Measurements from ENCODE around the gene GPAT3. TPM values are rescaled to one million over a fixed set of nuclear protein-coding genes. Genes with fewer than 3 reads are reported as not detected.
"Not testable (repeated sequence)": the region's sequence is repeated elsewhere in the genome, so short reads cannot be mapped to it uniquely, and the experiment has no call there.

GPAT3 gene
- total RNA-seq, 1 experiment from 2014 or later: 29.1 TPM

- H3K4me1 ChIP-seq (replicated peaks; ENCODE audit: insufficient read depth): no peaks in the 10 kb centered on the region
- no peaks in the 10 kb centered on the region for H3K27me3 ChIP-seq (ENCODE audit: insufficient read depth, low read depth)
- no peaks in the 10 kb centered on the region for H3K9me2 ChIP-seq (ENCODE audit: insufficient read depth)
- H3K36me3 ChIP-seq (ENCODE audit: low read depth): no peaks in the 10 kb centered on the region
- intact Hi-C loops (cut with micrococcal nuclease; ENCODE audit: unreplicated experiment): loop anchor here (10.0 kb wide), 1 partner anchor 1007 kb away; no protein-coding TSS in a partner anchor
- no peak overlapping the region for H3K4me3 ChIP-seq
- CTCF ChIA-PET: no interaction called here
- no peaks in the 10 kb centered on the region for H4K20me1 ChIP-seq (ENCODE audit: insufficient read depth)
- no peaks in the 10 kb centered on the region for H3K9me3 ChIP-seq (ENCODE audit: insufficient read depth, low read depth)
- H3K27ac ChIP-seq: no peak overlapping the region
- H2AFZ ChIP-seq: no peak overlapping the region
- no peak for DNase-seq
- no TSS peak for BruUV-seq (replicated peaks)
- no peaks in the 10 kb centered on the region for H3K79me2 ChIP-seq (ENCODE audit: low read depth)
- POLR2A ChIA-PET (ENCODE audit: unreplicated experiment): interaction anchor here (0.5 kb wide), 1 partner anchor 113 kb away, joined by 5 read pairs; no protein-coding TSS in a partner anchor
- no peak overlapping the region for H3K4me2 ChIP-seq
- TF ChIP-seq EZH2 (IDR thresholded peaks at IDR 0.05; ENCODE audit: low read depth): no peak
- TF ChIP-seq CTCF (conservative IDR thresholded peaks at IDR 0.05): no peak
- H3F3A ChIP-seq (ENCODE audit: insufficient read depth, low read depth): no peaks in the 10 kb centered on the region
These were observed 37.7 kb upstream of the GPAT3 start for GRCh38 chr4:83498187-83498586.

- intact Hi-C loops (cut with micrococcal nuclease; ENCODE audit: unreplicated experiment); BruUV-seq (replicated peaks): not testable (repeated sequence)
These were observed 34.2 kb upstream of the GPAT3 start for GRCh38 chr4:83501671-83502070.

GRCh38 chr4:83503974-83504373, 31.9 kb upstream of the GPAT3 start:
- intact Hi-C loops (cut with micrococcal nuclease; ENCODE audit: unreplicated experiment): no loop called here
- POLR2A ChIA-PET (ENCODE audit: unreplicated experiment): no interaction called here

More at GRCh38 chr4:83501671-83502070, 34.2 kb upstream of the GPAT3 start:
- DNase-seq; H3K4me1 ChIP-seq (replicated peaks; ENCODE audit: insufficient read depth); H2AFZ ChIP-seq; H4K20me1 ChIP-seq (ENCODE audit: insufficient read depth); CTCF ChIA-PET; POLR2A ChIA-PET (ENCODE audit: unreplicated experiment); H3K27ac ChIP-seq; H3K36me3 ChIP-seq (ENCODE audit: low read depth); H3F3A ChIP-seq (ENCODE audit: insufficient read depth, low read depth); H3K27me3 ChIP-seq (ENCODE audit: insufficient read depth, low read depth); H3K9me2 ChIP-seq (ENCODE audit: insufficient read depth); H3K9me3 ChIP-seq (ENCODE audit: insufficient read depth, low read depth); H3K4me2 ChIP-seq; H3K79me2 ChIP-seq (ENCODE audit: low read depth); H3K4me3 ChIP-seq: not testable (repeated sequence)

More at GRCh38 chr4:83503974-83504373, 31.9 kb upstream of the GPAT3 start:
- H3K27ac ChIP-seq: no peak overlapping the region
- no peaks in the 10 kb centered on the region for H3K27me3 ChIP-seq (ENCODE audit: insufficient read depth, low read depth)
- H3K79me2 ChIP-seq (ENCODE audit: low read depth): no peaks in the 10 kb centered on the region
- no peaks in the 10 kb centered on the region for H3F3A ChIP-seq (ENCODE audit: insufficient read depth, low read depth)
- H2AFZ ChIP-seq: no peak overlapping the region
- H3K36me3 ChIP-seq (ENCODE audit: low read depth): no peaks in the 10 kb centered on the region
- no peak overlapping the region for H3K4me3 ChIP-seq
- no peaks in the 10 kb centered on the region for H3K9me2 ChIP-seq (ENCODE audit: insufficient read depth)
- H3K4me2 ChIP-seq: no peak overlapping the region
- no peaks in the 10 kb centered on the region for H3K9me3 ChIP-seq (ENCODE audit: insufficient read depth, low read depth)
- CTCF ChIA-PET: no interaction called here
- no peaks in the 10 kb centered on the region for H3K4me1 ChIP-seq (replicated peaks; ENCODE audit: insufficient read depth)
- H4K20me1 ChIP-seq (ENCODE audit: insufficient read depth): no peaks in the 10 kb centered on the region
- no peak for TF ChIP-seq EZH2 (IDR thresholded peaks at IDR 0.05; ENCODE audit: low read depth)
- TF ChIP-seq CTCF (conservative IDR thresholded peaks at IDR 0.05): no peak
- no peak for DNase-seq
- no TSS peak for BruUV-seq (replicated peaks)

Data from PC-9 (cell line).